ELR (cell line): ENCODE data around the gene KAT5.
"Not testable (repeated sequence)": the region's sequence is repeated elsewhere in the genome, so short reads cannot be mapped to it uniquely, and the experiment has no call there.

Source experiments
- DNase-seq: peaks from one replicate; pipeline ENCODE4 v3.0.0-alpha.2; 2015; ENCODE audit warnings: low read depth

KAT5 gene

DNA sequence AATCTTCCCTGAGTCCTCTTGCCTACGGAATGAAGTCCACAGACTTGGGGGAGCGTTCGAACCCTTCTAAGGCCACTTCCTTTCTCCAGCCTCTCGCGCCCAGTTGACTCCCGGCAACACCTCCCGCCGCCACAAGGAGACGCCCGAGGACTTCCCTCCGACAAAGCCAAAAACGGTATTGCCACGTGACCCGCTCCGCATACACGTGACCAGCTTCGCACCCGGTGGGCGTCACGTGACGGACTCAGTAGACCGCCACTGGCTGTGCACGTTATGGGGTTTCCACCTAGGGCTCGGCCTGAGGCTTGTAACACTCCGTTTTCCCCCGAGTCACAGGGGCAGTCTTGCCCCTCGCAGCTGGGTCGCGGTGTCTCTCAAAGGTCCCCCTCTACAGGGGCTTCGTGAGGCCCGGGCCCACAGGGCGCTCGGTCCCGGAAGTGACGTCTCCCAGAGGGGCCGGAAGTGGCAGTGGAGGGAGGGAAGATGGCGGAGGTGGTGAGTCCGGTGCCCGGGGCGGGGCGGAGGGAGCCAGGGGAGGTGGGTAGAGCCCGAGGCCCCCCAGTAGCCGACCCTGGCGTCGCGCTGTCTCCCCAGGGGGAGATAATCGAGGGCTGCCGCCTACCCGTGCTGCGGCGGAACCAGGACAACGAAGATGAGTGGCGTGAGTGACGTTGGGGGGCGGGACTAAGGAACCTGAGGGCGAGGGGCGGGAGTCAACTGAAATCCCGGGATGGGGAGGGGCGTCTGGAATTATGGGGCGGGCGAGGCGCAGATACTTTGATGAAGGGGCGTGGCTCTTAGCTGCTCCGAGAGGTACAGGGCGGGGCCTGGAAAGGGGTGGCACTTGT, at the start of gene KAT5:
Gene KAT5 (plus strand): TSS at position 468 of the 848 bp plus-strand sequence. CDS start 16 bp downstream, at position 484.
- DNase-seq, result peak; percentile 99

DNA sequence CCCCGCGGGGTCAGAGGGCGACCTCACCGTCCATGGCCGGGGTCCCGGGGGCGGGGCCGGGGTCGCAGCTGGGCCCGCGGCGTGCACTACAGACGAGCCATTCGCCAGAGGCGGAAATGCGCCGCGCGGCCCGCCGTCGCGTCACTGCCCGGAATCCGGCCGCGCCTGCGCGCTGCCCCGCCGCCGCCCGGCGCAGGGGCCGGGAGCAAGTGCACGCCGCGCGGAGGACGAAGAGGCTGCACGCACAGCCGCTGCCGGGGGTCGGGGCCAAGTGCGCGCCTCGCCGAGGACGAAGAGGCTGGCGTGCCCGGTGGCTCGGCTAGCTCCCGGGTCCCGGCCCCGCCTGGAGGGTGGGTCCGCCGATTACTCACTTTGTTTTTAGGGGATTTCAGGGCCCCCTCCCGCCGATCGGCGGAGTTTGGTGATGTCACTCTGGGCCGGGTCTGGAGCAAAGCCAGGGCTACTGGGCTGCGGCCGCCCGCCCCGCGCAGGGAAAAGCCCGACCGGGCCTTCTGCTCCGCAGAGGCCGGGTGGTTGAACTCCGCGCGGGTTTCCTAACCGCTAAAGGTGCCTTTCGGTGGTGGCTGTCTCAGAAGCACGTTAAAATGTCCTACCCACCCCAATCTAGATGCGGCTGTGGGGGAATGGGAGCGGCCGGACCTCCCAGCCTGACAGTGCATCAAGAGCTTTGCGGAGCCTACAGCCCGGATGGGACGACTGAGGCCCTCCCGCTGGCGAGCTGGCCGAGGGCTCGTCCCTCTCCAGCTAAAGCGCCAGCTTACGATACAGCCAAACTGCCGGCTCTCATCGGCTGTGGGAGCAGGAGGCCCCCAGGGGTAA, 49.0 kb upstream of the KAT5 start, which contains the start of gene RELA:
Gene RELA (minus strand): TSS at position 118 of the 840 bp plus-strand sequence. CDS start 84 bp downstream, at position 34.
- peak; percentile 94 for DNase-seq

DNA sequence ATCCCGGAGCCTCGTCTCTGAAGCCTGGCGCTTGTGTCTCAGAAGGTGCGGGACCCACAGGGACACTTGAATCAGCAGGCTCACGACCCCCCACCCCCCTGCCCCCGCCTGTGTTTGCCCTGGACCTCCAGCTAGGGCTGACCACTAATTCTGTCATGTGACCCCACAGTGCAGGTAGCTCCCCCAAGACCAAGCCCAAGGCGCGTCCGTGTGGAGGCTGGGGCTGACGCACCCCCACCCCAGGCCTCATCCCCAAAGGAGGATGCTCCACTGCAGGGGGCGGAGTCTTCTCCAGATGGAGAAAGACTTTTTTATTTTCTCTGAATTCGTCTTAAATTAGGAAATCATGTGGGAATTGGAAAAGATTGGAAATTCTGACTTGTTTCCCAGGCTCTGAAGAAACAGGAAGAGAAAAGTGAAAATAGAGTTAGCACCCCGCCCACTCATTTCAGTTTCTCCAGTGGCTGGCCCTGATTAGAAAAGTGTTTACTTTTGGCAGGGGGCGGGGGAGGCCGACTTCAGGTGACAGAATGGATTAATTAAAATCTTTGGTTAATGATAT, 48.3 kb upstream of the KAT5 start:
- DNase-seq, result peak; percentile 68

DNA sequence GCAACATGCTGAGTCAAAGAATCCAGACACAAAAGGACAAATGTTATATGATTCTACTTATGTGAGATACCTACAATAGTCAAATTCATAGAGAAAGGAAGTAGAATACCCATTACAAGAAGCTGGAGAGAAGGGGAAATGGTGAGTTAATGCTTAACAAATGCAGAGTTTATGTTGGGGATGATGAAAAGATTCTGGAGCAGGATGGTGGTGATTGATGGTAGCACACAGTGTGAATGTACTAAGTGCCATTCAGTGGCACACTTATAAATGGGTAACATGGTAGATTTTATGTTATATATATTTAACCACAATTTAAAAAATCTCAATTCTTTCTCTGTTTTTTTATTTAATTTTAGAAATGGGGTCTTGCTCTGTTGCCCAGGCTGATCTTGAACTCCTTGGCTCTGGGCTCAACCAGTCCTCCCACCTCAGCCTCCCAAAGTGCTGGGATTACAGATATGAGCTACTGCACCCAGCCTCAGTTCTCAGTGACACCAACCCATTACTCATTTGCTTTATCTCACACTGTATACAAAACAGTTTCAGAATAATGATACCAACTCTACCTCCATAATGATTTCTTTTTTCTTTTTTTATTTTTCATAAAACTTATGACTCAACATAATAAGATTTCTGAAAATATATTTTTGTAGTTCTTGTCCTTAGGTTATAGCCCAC, 39.7 kb upstream of the KAT5 start:
- DNase-seq, result no peak

DNA sequence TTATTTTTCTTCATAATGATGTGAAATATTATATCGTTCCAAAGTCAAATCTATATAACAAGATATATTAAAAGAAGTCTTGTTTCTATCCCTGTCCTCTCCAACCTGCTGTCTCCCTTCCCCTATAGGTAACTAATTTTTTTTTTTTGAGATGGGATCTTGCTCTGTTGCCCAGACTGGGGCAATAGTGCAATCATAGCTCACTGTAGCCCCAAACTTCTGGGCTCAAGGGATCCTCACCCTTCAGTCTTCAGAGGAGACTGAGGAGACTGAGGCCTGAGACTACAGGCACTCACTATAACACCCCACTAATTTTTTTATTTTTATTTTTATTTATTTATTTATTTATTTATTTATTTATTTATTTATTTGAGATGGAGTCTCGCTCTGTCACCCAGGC, 39.1 kb upstream of the KAT5 start:
- no peak for DNase-seq

DNA sequence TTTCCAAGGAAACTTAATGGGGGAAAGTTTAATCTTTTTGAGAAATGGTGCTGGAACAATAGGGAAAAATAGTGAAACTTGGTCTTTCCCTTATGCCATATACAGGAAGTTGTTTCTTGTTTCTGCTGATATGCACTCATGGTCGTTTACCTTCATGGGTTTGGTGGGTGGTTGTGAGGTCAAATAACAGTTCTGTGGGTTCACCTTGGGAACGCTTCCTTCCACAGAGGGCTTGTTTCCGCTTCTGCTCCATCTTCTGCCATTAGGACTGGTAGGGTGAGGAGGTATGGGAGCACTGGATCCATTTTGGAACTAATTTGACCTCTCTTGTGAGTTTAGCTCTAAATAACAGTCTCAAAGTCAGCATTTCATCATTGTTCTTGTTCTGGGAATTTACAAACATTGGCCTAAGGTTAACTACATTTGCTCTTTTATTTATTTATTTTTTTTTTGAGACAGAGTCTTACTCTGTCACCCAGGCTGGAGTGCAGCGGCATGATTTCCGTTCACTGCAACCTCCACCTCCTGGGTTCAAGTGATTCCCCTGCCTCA, 31.8 kb upstream of the KAT5 start:
- no peak for DNase-seq

DNA sequence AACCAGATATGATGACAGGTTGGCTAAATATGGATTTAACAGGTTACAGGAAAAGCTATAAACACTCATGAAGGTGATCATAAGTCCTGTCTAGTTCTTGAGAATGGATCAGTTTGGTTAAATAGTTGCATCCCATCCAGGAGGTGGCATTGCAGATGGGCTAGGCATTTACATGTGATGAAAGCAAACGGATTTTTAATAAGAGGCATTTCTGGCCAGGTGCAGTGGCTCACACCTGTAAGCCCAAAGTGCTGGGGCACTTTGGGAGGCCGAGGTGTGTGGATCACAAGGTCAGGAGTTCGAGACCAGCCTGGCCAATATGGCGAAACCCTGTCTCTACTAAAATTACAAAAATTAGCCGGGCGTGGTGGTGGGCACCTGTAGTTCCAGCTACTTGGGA, 28.6 kb upstream of the KAT5 start:
- DNase-seq, result not testable (repeated sequence)

DNA sequence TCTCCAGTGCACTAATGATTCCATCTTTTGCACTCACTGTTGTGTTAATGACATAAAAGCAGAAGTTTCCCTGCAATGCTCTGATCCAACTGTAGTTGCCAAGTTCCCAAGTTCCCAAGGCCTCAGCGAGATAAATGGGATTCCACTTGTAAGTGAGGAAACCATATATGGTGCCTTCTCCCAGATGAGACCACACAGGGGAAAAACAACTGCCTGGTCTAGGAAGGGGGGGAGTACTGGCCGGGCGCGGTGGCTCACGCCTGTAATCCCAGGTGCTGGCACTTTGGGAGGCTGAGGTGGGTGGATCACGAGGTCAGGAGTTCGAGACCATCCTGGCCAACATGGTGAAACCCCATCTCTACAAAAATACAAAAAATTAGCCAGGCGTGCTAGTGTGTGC, 26.1 kb upstream of the KAT5 start:
- DNase-seq, result no peak

DNA sequence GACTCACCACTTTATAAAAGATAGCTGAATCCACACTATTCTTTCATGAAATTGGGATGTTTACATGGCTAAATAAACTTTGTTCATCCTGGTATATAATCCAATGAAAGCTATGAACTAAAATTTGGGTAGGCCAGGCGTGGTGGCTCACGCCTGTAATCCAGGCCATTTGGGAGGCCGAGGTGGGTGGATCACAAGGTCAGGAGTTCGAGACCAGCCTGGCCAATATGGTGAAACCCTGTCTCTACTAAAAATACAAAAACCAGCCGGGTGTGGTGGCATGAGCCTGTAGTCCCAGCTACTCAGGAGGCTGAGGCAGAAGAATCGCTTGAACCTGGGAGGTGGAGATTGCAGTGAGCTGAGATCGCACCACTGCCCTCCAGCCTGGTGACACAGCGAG, 20.2 kb upstream of the KAT5 start:
- DNase-seq, result not testable (repeated sequence)

DNA sequence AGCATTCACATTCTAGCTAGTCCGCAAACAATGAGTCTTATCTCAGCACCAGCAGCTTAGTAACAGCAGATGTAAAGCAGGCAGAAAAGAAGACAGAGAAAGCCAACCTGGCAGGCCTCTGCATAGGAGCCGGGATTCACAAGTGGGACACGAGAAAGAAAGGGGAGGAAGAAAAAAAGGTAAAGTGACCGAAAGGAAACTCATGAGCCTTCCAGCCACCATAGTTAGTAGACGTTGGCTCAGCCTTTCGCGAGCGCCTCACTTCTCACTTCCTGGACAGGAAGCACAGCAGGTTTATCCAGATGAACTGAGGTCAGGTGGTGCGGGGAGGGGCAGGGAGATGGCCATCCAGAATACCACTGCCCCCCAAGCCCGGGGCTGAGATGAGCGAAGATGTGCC, 19.7 kb upstream of the KAT5 start:
- no peak for DNase-seq

DNA sequence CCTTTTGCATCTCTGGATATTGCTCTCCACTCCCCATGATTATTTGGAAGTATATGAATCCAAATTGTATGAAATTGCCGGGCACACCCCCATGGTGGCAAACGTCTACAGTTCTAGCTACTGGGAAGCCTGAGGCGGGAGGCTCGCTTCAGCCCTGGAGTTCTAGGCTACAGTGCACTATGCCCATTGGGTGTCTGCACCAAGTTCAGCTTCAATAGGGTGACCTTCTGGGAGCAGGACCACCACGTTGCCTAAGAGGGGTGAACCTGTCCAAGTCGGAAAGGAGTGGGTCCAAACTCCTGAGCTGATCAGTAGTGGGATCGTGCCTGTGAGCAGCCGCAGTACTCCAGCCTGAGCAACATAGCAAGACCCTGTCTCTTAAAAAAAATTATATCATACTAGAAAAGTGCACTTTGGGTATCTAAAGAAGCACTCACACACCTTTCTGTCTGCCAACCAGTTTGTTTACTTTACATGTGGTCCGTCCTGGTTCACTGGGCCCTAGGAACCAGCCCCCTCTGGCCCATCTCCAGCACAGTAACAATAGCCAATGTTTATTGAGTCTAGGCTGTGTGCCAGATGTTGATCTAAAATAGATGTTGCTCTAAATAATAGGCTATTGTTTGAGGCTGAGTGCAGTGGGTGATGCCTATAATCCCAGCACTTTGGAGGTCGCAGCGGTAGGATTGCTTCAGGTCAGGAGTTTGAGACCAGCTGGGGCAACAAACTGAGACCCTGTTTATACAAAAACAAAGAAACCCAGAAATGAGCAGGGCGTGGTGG, 16.4 kb upstream of the KAT5 start:
- no peak for DNase-seq

DNA sequence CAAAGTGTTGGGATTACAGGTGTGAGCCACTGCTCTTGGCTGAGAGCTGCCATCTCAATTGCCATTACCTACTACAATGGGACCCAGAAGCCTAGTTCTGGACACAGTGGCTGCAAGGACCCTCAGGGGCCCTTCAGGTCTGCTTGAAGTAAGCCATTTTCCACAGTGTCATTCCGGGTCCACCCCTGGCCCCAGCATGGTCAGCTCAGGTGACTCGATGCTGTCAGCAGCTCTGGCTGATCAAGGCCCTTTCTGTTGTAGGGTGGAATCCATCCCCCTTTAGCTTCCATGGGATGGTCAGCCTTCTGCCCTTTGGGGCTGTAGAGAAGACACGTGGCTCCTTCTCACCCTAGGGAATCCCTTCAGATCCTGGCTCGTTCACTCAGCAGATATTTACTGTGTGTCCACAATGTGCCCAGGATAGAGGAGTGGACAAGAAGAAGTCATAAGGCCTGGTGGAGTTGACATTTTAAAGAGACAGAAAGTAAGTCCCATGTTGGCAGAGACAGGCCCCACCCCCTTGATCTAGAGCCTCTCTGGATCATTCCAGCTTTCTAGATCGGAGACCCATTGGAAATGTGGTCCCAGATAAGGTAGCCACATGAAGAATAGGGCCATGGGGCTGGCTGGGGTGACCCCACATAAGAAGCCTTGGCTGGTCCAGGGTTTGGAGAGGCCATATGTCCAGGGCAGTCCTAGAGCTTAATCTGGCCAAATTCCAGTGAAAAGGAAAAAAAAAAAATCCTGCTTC, 15.1 kb upstream of the KAT5 start:
- DNase-seq, result no peak

DNA sequence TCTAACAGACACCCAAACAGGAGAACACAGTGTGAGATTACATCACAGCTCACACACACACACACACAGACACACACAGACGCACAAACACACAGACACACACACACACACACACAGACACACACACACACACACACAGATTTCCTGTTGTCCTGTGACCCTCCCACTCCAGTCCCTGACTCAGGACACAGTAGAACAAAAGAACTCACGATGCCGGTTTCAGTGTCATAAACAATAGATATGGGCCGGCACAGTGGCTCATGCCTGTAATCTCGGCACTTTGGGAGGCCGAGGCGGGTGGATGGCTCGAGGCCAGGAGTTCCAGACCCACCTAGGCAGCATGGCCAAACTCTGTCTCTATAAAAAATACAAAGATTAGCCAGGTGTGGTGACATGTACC, 13.8 kb upstream of the KAT5 start:
- no peak for DNase-seq

DNA sequence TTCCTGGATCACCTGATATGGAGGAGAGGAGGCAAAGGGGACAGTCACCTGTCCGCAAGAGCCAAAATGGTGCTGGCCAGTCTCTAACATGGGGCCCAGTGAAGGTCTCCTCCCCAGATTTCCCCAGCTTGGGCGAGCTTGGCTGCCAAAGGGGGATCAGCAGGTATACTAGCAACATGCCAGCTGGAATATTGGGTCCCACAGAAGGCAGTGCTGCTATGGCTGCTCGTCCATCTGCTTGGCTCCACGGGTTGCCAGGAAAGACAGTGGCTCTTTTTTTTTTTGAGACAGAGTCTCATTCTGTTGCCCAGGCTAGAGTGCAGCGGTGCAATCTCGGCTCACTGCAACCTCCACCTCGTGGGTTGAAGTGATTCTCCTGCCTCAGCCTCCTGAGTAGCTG, 12.7 kb upstream of the KAT5 start:
- DNase-seq, result no peak

DNA sequence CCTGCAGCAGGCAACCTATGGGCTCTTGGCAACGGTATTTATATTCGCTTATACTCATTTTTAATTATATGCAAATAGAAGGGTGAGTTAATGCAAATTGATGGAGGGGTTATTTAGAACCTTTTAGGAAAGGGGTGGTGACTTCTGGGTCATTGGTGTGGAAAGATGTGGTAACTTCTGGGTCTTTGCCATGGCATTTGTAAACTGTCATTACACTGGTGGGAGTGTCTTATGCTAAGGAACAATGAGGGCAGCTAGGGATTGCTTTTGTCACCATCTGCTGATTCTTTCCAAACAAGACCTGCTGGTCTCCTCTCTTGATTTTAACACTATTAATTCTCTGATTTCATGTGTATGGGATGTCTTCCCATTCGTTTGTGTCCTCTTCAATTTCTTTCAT, 11.7 kb upstream of the KAT5 start:
- DNase-seq, result no peak

DNA sequence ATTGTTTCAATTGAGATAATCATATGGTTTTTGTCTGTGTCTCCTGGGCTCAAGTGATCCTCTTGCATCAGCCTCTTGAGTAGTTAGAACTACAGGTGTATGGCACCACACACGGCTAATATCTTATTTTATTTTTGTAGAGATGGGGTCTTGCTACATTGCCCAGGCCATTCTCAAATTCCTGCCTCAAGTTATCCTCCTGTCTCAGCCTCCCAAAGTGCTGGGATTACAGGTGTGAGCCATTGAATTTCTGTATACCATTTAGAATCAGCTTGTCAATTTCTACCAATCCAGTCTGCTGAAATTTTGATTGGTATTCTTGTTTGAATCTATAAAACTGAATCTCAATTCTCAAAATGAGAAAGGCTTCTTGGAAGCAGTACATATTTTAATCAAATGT, 10.4 kb upstream of the KAT5 start:
- no peak for DNase-seq

DNA sequence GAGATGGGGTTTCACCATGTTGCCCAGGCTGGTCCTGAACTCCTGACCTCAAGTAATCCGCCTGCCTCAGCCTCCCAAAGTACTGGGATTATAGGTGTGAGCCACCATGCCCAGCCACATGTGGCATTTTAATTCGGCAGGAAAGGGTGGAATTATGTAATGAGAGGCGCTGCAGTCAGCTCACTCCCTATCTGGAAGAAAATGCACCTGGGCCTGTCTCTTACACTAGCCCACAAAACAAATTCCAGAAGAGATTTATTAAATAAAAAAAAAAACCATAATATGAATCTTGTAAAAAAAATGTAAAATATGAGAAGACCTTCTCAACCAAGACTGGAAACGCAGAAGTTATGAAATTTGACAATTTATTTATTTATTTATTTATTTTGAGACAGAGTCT, 8.2 kb upstream of the KAT5 start:
- DNase-seq, result no peak

DNA sequence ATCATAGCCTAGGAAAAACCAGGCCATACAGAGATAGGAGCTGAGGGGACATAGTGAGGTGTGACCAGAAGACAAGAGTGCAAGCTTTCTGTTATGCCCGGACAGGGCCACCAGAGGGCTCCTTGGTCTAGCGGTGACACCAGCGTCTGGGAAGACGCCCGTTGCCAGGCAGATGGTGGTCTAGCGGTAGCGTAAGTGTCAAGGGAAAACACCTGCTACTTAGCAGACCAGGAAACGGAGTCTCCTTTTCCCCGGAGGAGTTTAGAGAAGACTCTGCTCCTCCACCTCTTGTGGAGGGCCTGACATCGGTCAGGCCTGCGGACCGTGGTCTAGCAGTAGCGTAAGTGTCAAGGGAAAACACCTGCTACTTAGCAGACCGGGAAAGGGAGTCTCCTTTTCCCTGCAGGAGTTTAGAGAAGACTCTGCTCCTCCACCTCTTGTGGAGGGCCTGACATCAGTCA, 5.7 kb upstream of the KAT5 start:
- DNase-seq, result peak; percentile 58

DNA sequence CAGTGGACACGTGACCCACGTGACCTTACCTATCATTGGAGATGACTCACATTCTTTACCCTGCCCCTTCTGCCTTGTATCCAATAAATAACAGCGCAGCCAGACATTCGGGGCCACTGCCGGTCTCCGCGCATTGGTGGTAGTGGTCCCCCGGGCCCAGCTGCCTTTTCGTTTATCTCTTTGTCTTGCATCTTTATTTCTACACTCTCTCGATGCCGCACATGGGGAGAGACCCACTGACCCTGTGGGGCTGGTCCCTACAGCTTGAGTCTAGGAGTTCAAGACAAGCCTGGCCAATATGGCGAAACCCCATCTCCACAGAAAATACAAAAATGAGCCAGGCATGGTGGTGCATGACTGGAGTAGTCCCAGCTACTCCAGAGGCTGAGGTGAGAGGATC, 5.0 kb upstream of the KAT5 start:
- not testable (repeated sequence) for DNase-seq

DNA sequence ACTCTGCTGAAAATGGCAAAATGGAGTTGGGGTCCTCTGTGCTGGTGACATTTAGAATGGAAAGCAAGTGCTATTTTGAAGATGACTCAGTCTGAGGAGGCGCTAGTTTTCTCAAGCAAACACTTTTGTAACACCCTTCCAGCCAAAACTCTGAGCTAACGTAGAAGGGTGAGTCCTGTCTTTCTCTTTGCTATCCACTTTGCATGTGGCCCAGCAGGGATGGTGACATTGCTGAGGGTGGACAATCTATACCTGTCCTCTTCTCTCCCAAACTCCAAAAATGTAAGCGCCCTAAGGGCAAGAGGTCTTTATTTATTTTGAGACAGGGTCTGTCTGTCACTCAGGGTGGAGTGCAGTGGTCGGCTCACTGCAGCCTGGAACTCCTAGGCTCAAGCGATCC, 3.6 kb upstream of the KAT5 start:
- no peak for DNase-seq
